ENCODE data around the gene SH3RF3. TPM values are rescaled to one million over a fixed set of nuclear protein-coding genes. Genes with fewer than 3 reads are reported as not detected.

Gene SH3RF3
- 23.7 TPM for polyA plus RNA-seq (2013, experiment 1 of 2)
- polyA plus RNA-seq (2013, experiment 2 of 2) = 23.0 TPM

DNA sequence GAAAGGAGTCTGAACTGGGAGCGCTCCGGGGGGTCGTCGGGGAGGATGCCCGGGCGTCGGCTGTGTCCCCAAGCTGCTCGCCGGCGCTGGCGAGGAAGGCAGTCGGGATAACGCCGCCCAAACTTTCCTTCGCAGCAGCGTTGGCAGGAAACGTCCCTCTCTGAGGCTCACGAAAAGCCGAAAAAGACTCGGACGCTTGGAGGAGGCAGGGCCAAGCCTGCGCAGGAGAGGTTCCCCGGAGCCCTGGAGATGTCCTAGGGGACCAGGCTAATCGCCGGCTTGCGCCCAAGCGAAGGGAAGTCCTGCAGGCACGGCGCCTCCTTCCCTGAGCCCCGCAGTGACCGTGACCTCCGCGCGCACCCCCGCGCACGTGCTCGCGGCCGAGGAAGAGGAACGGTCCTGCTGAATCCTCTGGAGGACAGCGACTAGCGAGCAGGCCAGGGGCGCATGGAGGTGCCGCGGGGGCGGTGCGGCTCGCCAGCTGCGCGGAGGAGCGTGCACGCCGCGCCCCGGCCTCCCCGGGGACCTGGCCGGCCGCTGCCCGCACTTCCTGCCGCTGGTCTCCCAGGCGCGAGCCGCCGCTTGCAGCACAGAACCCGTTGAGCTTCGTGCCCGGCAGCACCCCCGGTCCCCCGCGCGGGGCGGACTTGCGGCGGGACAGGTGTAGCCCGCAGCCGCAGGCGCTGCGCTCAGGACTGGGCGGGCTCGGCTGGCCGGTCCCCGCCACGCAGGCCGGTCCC is at the start of gene SH3RF3:
TSS of gene SH3RF3 (plus strand) at position 590 of the 740 bp plus-strand sequence.
- peak within 1 kb of the TSS; percentile 73 for H4K8ac ChIP-seq (ENCODE audit: low read length)
- H3K4ac ChIP-seq (ENCODE audit: low read depth in 1 of 2, low read length in 2 of 2) = peak within 1 kb of the TSS; percentile 81 to 84
- peaks cover 0 to 4% of the 10 kb centered on the region in 2 experiments for H3K36me3 ChIP-seq (ENCODE audit: control insufficient read depth in 1 of 2, insufficient read depth in 2 of 2, low read depth in 1 of 2, low read length in 2 of 2)
- H2AFZ ChIP-seq (ENCODE audit: low read depth, low read length) = peak within 1 kb of the TSS; percentile 68
- H4K91ac ChIP-seq (ENCODE audit: low read length) = peak within 1 kb of the TSS; percentile 90
- H3K9ac ChIP-seq (ENCODE audit: low read length) = peak within 1 kb of the TSS; percentile 86
- peaks cover 35% of the 10 kb centered on the region for H3K4me1 ChIP-seq (ENCODE audit: control insufficient read depth, insufficient read depth, low read depth, low read length)
- DNase-seq = peak; percentile 71
- no peak within 1 kb of the TSS for H3K27ac ChIP-seq (ENCODE audit: low read length, poor library complexity, severe bottlenecking)
- H3K14ac ChIP-seq (ENCODE audit: low read length in 2 of 2) = peak within 1 kb of the TSS in 1 of 2 experiments; percentile 87
- 1% methylated on average over 83 of the region's 85 CpGs for WGBS
- peak within 1 kb of the TSS; percentile 79 to 81 for H2BK12ac ChIP-seq (ENCODE audit: low read length in 2 of 2)
- peaks cover 12% of the 10 kb centered on the region for H3K79me1 ChIP-seq (replicated peaks; ENCODE audit: low read length, poor library complexity, severe bottlenecking)
- H2BK120ac ChIP-seq (ENCODE audit: low read depth, low read length) = peak within 1 kb of the TSS; percentile 77
- no peaks in the 10 kb centered on the region for H3K9me3 ChIP-seq (ENCODE audit: control insufficient read depth, low read length)
- H2BK15ac ChIP-seq (ENCODE audit: low read depth, poor library complexity, severe bottlenecking) = peak within 1 kb of the TSS; percentile 84
- H3K27me3 ChIP-seq (ENCODE audit: control insufficient read depth in 1 of 2, insufficient read depth in 1 of 2, low read length in 2 of 2) = no peaks in the 10 kb centered on the region
- no peak within 1 kb of the TSS for H2BK5ac ChIP-seq (ENCODE audit: low read depth, low read length, poor library complexity, severe bottlenecking)
- H3K18ac ChIP-seq (ENCODE audit: low read depth in 1 of 2, low read length in 2 of 2) = peak within 1 kb of the TSS; percentile 76 to 80
- H3K4me2 ChIP-seq (ENCODE audit: low read length, poor library complexity, severe bottlenecking) = peak within 1 kb of the TSS; percentile 99
- H3K4me3 ChIP-seq (ENCODE audit: insufficient read depth in 1 of 2, low read depth in 1 of 2, low read length in 2 of 2) = peak within 1 kb of the TSS; percentile 78 to 91
- H2AK5ac ChIP-seq (ENCODE audit: low read length, severe bottlenecking) = no peak within 1 kb of the TSS
- peak within 1 kb of the TSS; percentile 30 to 81 for H3K23ac ChIP-seq (ENCODE audit: low read length in 2 of 2)

DNA sequence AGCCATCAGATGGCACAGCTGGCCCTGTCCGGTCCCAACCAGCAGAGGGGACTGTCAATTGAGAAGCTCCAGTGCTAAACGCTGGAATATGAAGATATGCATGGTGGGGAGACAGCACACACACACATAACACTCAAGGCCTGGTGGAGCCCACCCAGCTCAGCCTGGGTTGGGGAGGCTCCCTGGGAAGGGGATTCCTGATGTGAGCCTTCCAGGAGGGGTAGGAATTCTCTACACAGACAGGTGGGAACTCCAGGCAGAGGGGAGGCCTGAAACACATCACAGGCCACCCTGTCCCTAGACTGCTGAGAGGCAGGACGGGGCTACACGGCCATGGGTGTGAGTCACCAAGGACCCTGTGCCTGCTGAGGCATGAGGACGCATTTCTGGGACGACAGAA is 49.4 kb upstream of the SH3RF3 start:
- Histone ChIP-seq H3K27me3 (ENCODE audit: control insufficient read depth in 1 of 2, insufficient read depth in 1 of 2, low read length in 2 of 2) (peaks cover 30 to 57% of the 10 kb centered on the region in 2 experiments), H2AFZ (ENCODE audit: low read depth, low read length) (no peak overlapping the region), H3K4ac (ENCODE audit: low read depth in 1 of 2, low read length in 2 of 2) (no peak overlapping the region), H2AK5ac (ENCODE audit: low read length, severe bottlenecking) (no peak overlapping the region), H3K4me2 (ENCODE audit: low read length, poor library complexity, severe bottlenecking) (no peak overlapping the region), H3K9me3 (ENCODE audit: control insufficient read depth, low read length) (no peaks in the 10 kb centered on the region), H3K79me1 (replicated peaks; ENCODE audit: low read length, poor library complexity, severe bottlenecking) (no peaks in the 10 kb centered on the region), H4K91ac (ENCODE audit: low read length) (no peak overlapping the region), H3K4me1 (ENCODE audit: control insufficient read depth, insufficient read depth, low read depth, low read length) (no peaks in the 10 kb centered on the region), H2BK15ac (ENCODE audit: low read depth, poor library complexity, severe bottlenecking) (no peak overlapping the region), H3K4me3 (ENCODE audit: insufficient read depth in 1 of 2, low read depth in 1 of 2, low read length in 2 of 2) (no peak overlapping the region), H2BK5ac (ENCODE audit: low read depth, low read length, poor library complexity, severe bottlenecking) (no peak overlapping the region), H3K18ac (ENCODE audit: low read depth in 1 of 2, low read length in 2 of 2) (no peak overlapping the region), H3K14ac (ENCODE audit: low read length in 2 of 2) (no peak overlapping the region), H3K36me3 (ENCODE audit: control insufficient read depth in 1 of 2, insufficient read depth in 2 of 2, low read depth in 1 of 2, low read length in 2 of 2) (no peaks in the 10 kb centered on the region), H2BK120ac (ENCODE audit: low read depth, low read length) (no peak overlapping the region), H3K9ac (ENCODE audit: low read length) (no peak overlapping the region), H3K27ac (ENCODE audit: low read length, poor library complexity, severe bottlenecking) (no peak overlapping the region), H4K8ac (ENCODE audit: low read length) (no peak overlapping the region), H3K23ac (ENCODE audit: low read length in 2 of 2) (no peak overlapping the region), H2BK12ac (ENCODE audit: low read length in 2 of 2) (no peak overlapping the region)
- 84% methylated on average over 6 of the region's 6 CpGs for WGBS
- no peak for DNase-seq

DNA sequence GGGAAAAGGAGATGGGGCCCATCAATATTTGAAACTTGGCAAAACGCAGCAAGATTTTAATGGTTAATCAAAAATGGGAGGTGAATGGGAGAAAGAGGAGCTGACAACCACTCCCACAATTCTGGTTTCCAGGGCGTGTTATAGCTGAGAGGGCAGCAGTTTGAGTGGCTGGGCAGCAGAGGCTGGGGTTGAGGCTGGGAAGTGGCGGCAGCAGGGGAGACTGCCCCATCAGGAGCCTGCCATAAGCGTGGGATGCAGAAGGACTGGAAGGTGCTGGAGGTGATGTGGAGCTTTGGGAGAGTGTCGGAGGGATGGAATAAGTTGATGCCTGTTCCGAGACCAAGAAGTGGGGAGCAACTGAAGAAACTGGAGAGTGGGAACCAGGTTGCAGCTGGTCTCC is 48.9 kb upstream of the SH3RF3 start:
- Histone ChIP-seq H3K4me3 (ENCODE audit: insufficient read depth in 1 of 2, low read depth in 1 of 2, low read length in 2 of 2) (no peak overlapping the region), H2AFZ (ENCODE audit: low read depth, low read length) (no peak overlapping the region), H3K23ac (ENCODE audit: low read length in 2 of 2) (no peak overlapping the region), H4K91ac (ENCODE audit: low read length) (no peak overlapping the region), H3K9me3 (ENCODE audit: control insufficient read depth, low read length) (no peaks in the 10 kb centered on the region), H2BK12ac (ENCODE audit: low read length in 2 of 2) (no peak overlapping the region), H3K27me3 (ENCODE audit: control insufficient read depth in 1 of 2, insufficient read depth in 1 of 2, low read length in 2 of 2) (peaks cover 32 to 61% of the 10 kb centered on the region in 2 experiments), H3K18ac (ENCODE audit: low read depth in 1 of 2, low read length in 2 of 2) (no peak overlapping the region), H4K8ac (ENCODE audit: low read length) (no peak overlapping the region), H2BK5ac (ENCODE audit: low read depth, low read length, poor library complexity, severe bottlenecking) (no peak overlapping the region), H2BK120ac (ENCODE audit: low read depth, low read length) (no peak overlapping the region), H2BK15ac (ENCODE audit: low read depth, poor library complexity, severe bottlenecking) (no peak overlapping the region), H3K9ac (ENCODE audit: low read length) (no peak overlapping the region), H3K27ac (ENCODE audit: low read length, poor library complexity, severe bottlenecking) (no peak overlapping the region), H3K79me1 (replicated peaks; ENCODE audit: low read length, poor library complexity, severe bottlenecking) (no peaks in the 10 kb centered on the region), H3K4ac (ENCODE audit: low read depth in 1 of 2, low read length in 2 of 2) (no peak overlapping the region), H3K4me2 (ENCODE audit: low read length, poor library complexity, severe bottlenecking) (no peak overlapping the region), H3K4me1 (ENCODE audit: control insufficient read depth, insufficient read depth, low read depth, low read length) (no peaks in the 10 kb centered on the region), H3K36me3 (ENCODE audit: control insufficient read depth in 1 of 2, insufficient read depth in 2 of 2, low read depth in 1 of 2, low read length in 2 of 2) (no peaks in the 10 kb centered on the region), H3K14ac (ENCODE audit: low read length in 2 of 2) (no peak overlapping the region), H2AK5ac (ENCODE audit: low read length, severe bottlenecking) (no peak overlapping the region)
- DNase-seq = no peak
- 78% methylated on average over 6 of the region's 6 CpGs for WGBS

DNA sequence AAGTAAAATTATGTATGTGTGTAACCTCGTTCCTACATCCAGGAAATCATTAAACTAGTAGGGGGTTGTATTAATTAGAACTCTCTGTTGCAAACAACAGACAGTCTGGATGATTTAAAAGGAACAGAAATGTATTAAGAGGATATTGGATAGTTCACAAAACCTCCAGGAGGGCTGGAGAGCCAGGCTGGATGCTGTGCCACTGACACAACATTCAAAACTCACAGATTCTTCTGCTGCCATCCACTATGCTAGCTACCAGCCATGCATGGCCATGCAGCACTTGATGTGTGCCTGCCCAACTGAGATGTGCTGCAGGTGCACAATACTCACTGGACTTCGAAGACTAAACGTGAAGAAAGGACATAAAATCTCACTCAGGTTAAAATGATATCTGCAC is 48.2 kb upstream of the SH3RF3 start:
- Histone ChIP-seq H2BK5ac (ENCODE audit: low read depth, low read length, poor library complexity, severe bottlenecking) (no peak overlapping the region), H2BK120ac (ENCODE audit: low read depth, low read length) (no peak overlapping the region), H3K9ac (ENCODE audit: low read length) (no peak overlapping the region), H3K14ac (ENCODE audit: low read length in 2 of 2) (no peak overlapping the region), H4K91ac (ENCODE audit: low read length) (no peak overlapping the region), H3K4me1 (ENCODE audit: control insufficient read depth, insufficient read depth, low read depth, low read length) (no peaks in the 10 kb centered on the region), H2BK15ac (ENCODE audit: low read depth, poor library complexity, severe bottlenecking) (no peak overlapping the region), H3K27me3 (ENCODE audit: control insufficient read depth in 1 of 2, insufficient read depth in 1 of 2, low read length in 2 of 2) (peaks cover 32 to 61% of the 10 kb centered on the region in 2 experiments), H3K9me3 (ENCODE audit: control insufficient read depth, low read length) (no peaks in the 10 kb centered on the region), H2BK12ac (ENCODE audit: low read length in 2 of 2) (no peak overlapping the region), H3K79me1 (replicated peaks; ENCODE audit: low read length, poor library complexity, severe bottlenecking) (no peaks in the 10 kb centered on the region), H2AFZ (ENCODE audit: low read depth, low read length) (no peak overlapping the region), H3K4me2 (ENCODE audit: low read length, poor library complexity, severe bottlenecking) (no peak overlapping the region), H2AK5ac (ENCODE audit: low read length, severe bottlenecking) (no peak overlapping the region), H3K4ac (ENCODE audit: low read depth in 1 of 2, low read length in 2 of 2) (no peak overlapping the region), H4K8ac (ENCODE audit: low read length) (no peak overlapping the region), H3K4me3 (ENCODE audit: insufficient read depth in 1 of 2, low read depth in 1 of 2, low read length in 2 of 2) (no peak overlapping the region), H3K23ac (ENCODE audit: low read length in 2 of 2) (no peak overlapping the region), H3K27ac (ENCODE audit: low read length, poor library complexity, severe bottlenecking) (no peak overlapping the region), H3K36me3 (ENCODE audit: control insufficient read depth in 1 of 2, insufficient read depth in 2 of 2, low read depth in 1 of 2, low read length in 2 of 2) (no peaks in the 10 kb centered on the region), H3K18ac (ENCODE audit: low read depth in 1 of 2, low read length in 2 of 2) (no peak overlapping the region)
- no CpG with 5 or more reads among the region's 3 CpGs for WGBS
- DNase-seq = no peak

Data from mesenchymal stem cell (in vitro differentiated cells and primary cell).